Muscle layer of colon (tissue), 2 donors: ENCODE data around the gene SOX6.

Source experiments
- H3K27ac ChIP-seq: one replicate; pipeline ENCODE4 v1.7.0; 2013; ENCODE audit warnings: low read depth, mild to moderate bottlenecking, low read length, moderate library complexity
- H3K27me3 ChIP-seq, 2 donors: one replicate each; pipeline ENCODE4 v1.7.0; 2013; ENCODE audit warnings: low read length in 2 of 2, mild to moderate bottlenecking in 2 of 2; ENCODE audit not compliant: insufficient read depth in 2 of 2, control insufficient read depth in 1 of 2
- H3K36me3 ChIP-seq: one replicate; pipeline ENCODE4 v1.7.0; 2013; ENCODE audit warnings: mild to moderate bottlenecking, low read length; ENCODE audit not compliant: insufficient read depth
- H3K4me1 ChIP-seq: one replicate; pipeline ENCODE4 v1.7.0; 2013; ENCODE audit warnings: mild to moderate bottlenecking, low read length; ENCODE audit not compliant: insufficient read depth
- H3K4me3 ChIP-seq, 2 donors: one replicate each; pipeline ENCODE4 v1.7.0; 2013; ENCODE audit warnings: low read length in 2 of 2, low read depth in 1 of 2, mild to moderate bottlenecking in 1 of 2, moderate library complexity in 1 of 2
- H3K9ac ChIP-seq: one replicate; pipeline ENCODE4 v1.7.0; 2013; ENCODE audit warnings: low read length
- H3K9me3 ChIP-seq: one replicate; pipeline ENCODE4 v1.7.0; 2013; ENCODE audit warnings: mild to moderate bottlenecking, low read length
- donor health status: abdominal sarcoma.
- donor health status: Adenocarcinoma of cecum.

The SOX6 gene

DNA sequence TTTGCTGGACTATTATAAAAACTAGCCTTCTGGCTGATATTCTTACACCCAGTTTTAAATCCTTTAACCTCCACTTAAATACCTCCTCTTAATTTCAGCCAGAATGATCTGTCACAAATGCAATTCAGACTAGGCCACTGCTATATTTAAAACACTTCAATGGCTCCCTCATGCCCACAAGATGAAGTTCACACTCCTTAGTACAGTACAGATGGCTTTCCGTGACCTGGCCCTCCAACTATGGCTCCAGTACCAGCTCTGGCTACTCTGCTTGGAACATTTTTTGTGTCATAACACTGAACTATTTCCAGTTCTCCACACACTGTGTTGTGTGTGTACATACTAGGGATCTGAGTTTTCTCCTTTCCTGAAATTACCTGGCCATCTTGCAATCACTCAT, 353.4 kb downstream of the SOX6 start:
- Histone ChIP-seq H3K27me3 (no peaks in the 10 kb centered on the region), H3K4me3 (no peak overlapping the region), H3K9ac (no peak overlapping the region), H3K27ac (no peak overlapping the region), H3K9me3 (no peaks in the 10 kb centered on the region), H3K36me3 (no peaks in the 10 kb centered on the region), H3K4me1 (no peaks in the 10 kb centered on the region)

GRCh38 chr11:16001899-16002426, 354.4 kb downstream of the SOX6 start:
- no peak overlapping the region for H3K27ac ChIP-seq
- no peak overlapping the region for H3K9ac ChIP-seq
- H3K4me3 ChIP-seq: no peak overlapping the region
- no peaks in the 10 kb centered on the region for H3K4me1 ChIP-seq
- no peaks in the 10 kb centered on the region for H3K27me3 ChIP-seq
- no peaks in the 10 kb centered on the region for H3K9me3 ChIP-seq
- H3K36me3 ChIP-seq: no peaks in the 10 kb centered on the region

DNA sequence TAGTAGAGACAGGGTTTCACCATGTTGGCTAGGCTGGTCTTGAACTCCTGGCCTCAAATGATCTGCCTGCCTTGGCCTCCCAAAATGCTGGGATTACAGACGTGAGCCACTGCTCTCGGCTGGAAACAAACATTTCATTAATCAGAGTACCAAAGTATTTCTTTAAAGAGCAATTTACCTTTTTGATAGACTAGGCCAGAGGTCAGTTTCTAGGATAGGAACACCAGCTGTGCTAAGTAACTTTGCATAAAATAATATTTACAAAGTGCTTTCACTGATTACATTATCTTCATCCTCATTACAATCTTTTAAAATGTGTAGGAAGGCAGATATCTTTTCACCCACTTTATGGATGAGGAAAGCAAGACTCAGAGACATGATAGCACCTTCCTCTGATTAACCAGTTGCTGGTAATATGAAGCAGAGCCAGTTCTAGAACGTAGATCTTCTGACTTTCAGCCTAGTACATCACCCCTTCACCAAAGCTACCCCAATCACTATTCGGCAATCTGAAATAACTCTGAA, 355.2 kb downstream of the SOX6 start:
- Histone ChIP-seq H3K4me3 (no peak overlapping the region), H3K9me3 (no peaks in the 10 kb centered on the region), H3K27ac (no peak overlapping the region), H3K4me1 (no peaks in the 10 kb centered on the region), H3K9ac (no peak overlapping the region), H3K27me3 (no peaks in the 10 kb centered on the region), H3K36me3 (no peaks in the 10 kb centered on the region)

- Histone ChIP-seq H3K9me3 (no peaks in the 10 kb centered on the region), H3K4me1 (no peaks in the 10 kb centered on the region), H3K27ac (no peak overlapping the region), H3K36me3 (no peaks in the 10 kb centered on the region), H3K27me3 (no peaks in the 10 kb centered on the region), H3K4me3 (no peak overlapping the region), H3K9ac (no peak overlapping the region)
Measured at GRCh38 chr11:16000065-16000464, 356.3 kb downstream of the SOX6 start.

DNA sequence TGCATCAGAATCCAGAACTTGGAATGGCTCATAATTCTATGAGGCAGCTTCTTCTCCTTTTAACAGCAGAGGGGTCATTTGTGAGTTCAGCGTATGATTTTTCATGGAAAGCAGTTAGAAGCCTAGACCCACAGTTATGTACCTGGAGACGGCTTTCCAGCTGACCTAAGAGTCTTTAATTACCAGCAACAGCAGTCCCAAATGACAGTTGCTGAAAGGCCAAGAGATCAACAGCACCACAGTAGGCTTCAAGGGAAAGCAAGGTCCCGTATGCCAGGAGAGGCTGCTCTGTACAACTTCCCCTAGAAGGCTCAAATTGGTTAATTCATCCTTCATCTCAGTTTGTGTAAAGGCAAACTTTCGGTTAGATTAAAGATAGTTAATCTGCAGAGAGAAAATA, 363.0 kb downstream of the SOX6 start:
- Histone ChIP-seq H3K9me3 (no peaks in the 10 kb centered on the region), H3K36me3 (no peaks in the 10 kb centered on the region), H3K4me1 (no peaks in the 10 kb centered on the region), H3K9ac (no peak overlapping the region), H3K27me3 (no peaks in the 10 kb centered on the region), H3K4me3 (no peak overlapping the region), H3K27ac (no peak overlapping the region)

- H3K27ac ChIP-seq: no peak overlapping the region
- H3K9ac ChIP-seq: no peak overlapping the region
- no peaks in the 10 kb centered on the region for H3K36me3 ChIP-seq
- no peak overlapping the region for H3K4me3 ChIP-seq
- no peaks in the 10 kb centered on the region for H3K4me1 ChIP-seq
- no peaks in the 10 kb centered on the region for H3K9me3 ChIP-seq
- no peaks in the 10 kb centered on the region for H3K27me3 ChIP-seq
Measured at GRCh38 chr11:15991215-15991614, 365.1 kb downstream of the SOX6 start.

DNA sequence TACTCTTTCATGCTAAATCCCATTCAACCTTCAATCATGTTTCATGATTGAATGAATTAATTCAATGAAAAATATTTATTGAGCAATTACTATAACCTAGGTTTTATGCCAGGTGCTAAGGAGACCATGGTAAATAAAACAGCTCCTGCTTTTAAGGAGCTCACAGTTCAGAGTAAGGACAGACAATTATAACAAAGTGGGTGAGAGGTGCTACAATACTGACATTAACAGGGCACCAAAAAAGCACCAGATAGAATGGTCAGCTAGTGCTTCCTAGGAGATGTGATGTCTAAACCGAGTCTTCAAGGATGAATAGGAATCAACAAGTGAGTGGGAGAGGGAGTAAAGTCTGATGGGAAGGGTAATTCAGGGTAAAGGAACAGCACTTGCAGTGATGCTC, 366.7 kb downstream of the SOX6 start:
- H3K27me3 ChIP-seq: no peaks in the 10 kb centered on the region
- no peaks in the 10 kb centered on the region for H3K9me3 ChIP-seq
- no peak overlapping the region for H3K4me3 ChIP-seq
- H3K9ac ChIP-seq: no peak overlapping the region
- no peaks in the 10 kb centered on the region for H3K36me3 ChIP-seq
- H3K27ac ChIP-seq: no peak overlapping the region
- no peaks in the 10 kb centered on the region for H3K4me1 ChIP-seq

- no peak overlapping the region for H3K9ac ChIP-seq
- no peaks in the 10 kb centered on the region for H3K27me3 ChIP-seq
- H3K4me1 ChIP-seq: no peaks in the 10 kb centered on the region
- no peaks in the 10 kb centered on the region for H3K9me3 ChIP-seq
- no peak overlapping the region for H3K4me3 ChIP-seq
- H3K36me3 ChIP-seq: no peaks in the 10 kb centered on the region
- no peak overlapping the region for H3K27ac ChIP-seq
Measured at GRCh38 chr11:15988693-15989231, 367.6 kb downstream of the SOX6 start.

GRCh38 chr11:15988016-15988550, 368.3 kb downstream of the SOX6 start:
- no peak overlapping the region for H3K9ac ChIP-seq
- no peaks in the 10 kb centered on the region for H3K9me3 ChIP-seq
- H3K4me1 ChIP-seq: no peaks in the 10 kb centered on the region
- H3K27me3 ChIP-seq: no peaks in the 10 kb centered on the region
- no peaks in the 10 kb centered on the region for H3K36me3 ChIP-seq
- H3K4me3 ChIP-seq: no peak overlapping the region
- H3K27ac ChIP-seq: no peak overlapping the region

- H3K36me3 ChIP-seq: no peaks in the 10 kb centered on the region
- no peak overlapping the region for H3K27ac ChIP-seq
- H3K27me3 ChIP-seq: no peaks in the 10 kb centered on the region
- H3K4me1 ChIP-seq: no peaks in the 10 kb centered on the region
- H3K4me3 ChIP-seq: no peak overlapping the region
- H3K9me3 ChIP-seq: no peaks in the 10 kb centered on the region
- H3K9ac ChIP-seq: no peak overlapping the region
Measured at GRCh38 chr11:15987046-15987445, 369.3 kb downstream of the SOX6 start.

DNA sequence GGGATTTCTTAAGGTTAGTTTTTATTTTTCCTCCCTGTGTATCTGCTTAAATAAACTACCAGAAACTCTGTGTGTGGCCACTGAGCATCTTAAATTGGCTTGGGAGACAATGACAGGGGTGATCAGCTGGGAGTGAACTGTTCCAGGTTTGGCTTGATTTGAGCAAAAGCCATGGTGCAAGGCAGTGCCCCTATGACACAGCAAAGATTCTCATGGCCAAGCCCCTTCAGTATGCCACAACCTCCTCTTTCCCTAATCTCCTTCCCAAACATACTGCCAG, 370.5 kb downstream of the SOX6 start:
- Histone ChIP-seq H3K4me1 (no peaks in the 10 kb centered on the region), H3K27ac (no peak overlapping the region), H3K9me3 (no peaks in the 10 kb centered on the region), H3K9ac (no peak overlapping the region), H3K27me3 (no peaks in the 10 kb centered on the region), H3K36me3 (no peaks in the 10 kb centered on the region), H3K4me3 (no peak overlapping the region)

DNA sequence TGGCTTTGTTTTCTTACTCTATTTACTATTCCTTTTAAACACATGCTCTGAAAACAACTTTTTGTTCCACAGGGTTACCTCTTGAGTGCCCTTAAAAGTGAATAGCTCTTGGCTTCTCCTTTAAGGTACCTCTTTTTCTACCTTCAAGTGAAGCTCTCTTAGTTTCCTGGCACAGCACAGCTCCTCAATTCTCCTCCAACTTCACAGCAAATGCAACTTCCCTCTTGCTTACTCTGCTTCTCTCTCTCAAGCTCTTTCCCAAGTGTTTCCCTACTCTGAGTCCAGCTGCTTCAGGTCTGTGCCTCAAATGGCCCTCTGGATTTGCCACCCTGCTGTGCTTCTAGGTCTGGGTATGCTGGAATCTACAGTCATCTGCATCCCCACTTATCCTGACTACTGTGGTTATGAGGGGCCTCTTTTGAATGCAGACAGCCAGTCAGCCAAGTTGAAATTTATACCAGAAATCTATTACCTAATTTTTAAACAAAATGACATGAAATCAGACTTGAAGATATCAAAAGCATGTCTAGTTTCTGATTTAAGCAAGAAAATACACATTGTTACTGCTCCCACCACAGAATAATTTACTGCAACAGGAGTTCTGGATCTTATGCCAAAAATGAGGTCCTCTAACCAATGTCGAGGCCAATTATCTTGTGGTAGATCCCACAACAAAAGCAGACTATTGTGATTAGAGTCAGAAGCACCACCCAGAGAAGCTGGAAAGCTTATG, 371.1 kb downstream of the SOX6 start:
- no peaks in the 10 kb centered on the region for H3K27me3 ChIP-seq
- H3K9ac ChIP-seq: no peak overlapping the region
- H3K9me3 ChIP-seq: no peaks in the 10 kb centered on the region
- no peak overlapping the region for H3K27ac ChIP-seq
- H3K4me3 ChIP-seq: no peak overlapping the region
- no peaks in the 10 kb centered on the region for H3K36me3 ChIP-seq
- no peaks in the 10 kb centered on the region for H3K4me1 ChIP-seq
